ENCODE data around the gene RNASE4. TPM values are rescaled to one million over a fixed set of nuclear protein-coding genes. Genes with fewer than 3 reads are reported as not detected.
A peak's percentile ranks its signal among the peaks of the same experiment; 100 is the strongest.
"Not testable (repeated sequence)": the region's sequence is repeated elsewhere in the genome, so short reads cannot be mapped to it uniquely, and the experiment has no call there.

RNASE4 gene
- polyA plus RNA-seq, 6 donors from 2014 or later = 0.18 to 0.61 (median 0.34) TPM; not detected in 1

- DNase-seq (no peak), ATAC-seq (ENCODE audit: low read depth in 2 of 2) (no peak)
- Mint-ChIP-seq H3K4me1 (peaks cover 45 to 93% (median 85%) of the 10 kb centered on the region in 3 donors), H3K4me3 (peak overlapping the region in 1 of 8 donors; percentile 69), H3K9me3 (peaks cover 0 to 13% (median 4%) of the 10 kb centered on the region in 7 donors), H3K36me3 (peaks cover 1 to 11% of the 10 kb centered on the region in 2 donors), H3K27me3 (no peaks in the 10 kb centered on the region), H3K27ac (peak overlapping the region in 4 of 6 donors; percentile 1 to 86 (median 32))
Measured at GRCh38 chr14:20720741-20721140, 36.4 kb downstream of the RNASE4 start.

GRCh38 chr14:20722016-20722415 is 37.7 kb downstream of the RNASE4 start:
- DNase-seq (no peak), ATAC-seq (ENCODE audit: low read depth in 2 of 2) (no peak)
- H3K27me3 Mint-ChIP-seq = no peaks in the 10 kb centered on the region
- H3K9me3 Mint-ChIP-seq = peaks cover 0 to 13% (median 4%) of the 10 kb centered on the region in 7 donors
- H3K36me3 Mint-ChIP-seq = peaks cover 9 to 10% of the 10 kb centered on the region in 2 donors
- peak overlapping the region in 5 of 6 donors; percentile 39 to 81 (median 75) for H3K27ac Mint-ChIP-seq
- H3K4me3 Mint-ChIP-seq = no peak overlapping the region
- H3K4me1 Mint-ChIP-seq = peaks cover 50 to 93% (median 85%) of the 10 kb centered on the region in 3 donors

- H3K4me3 Mint-ChIP-seq = peak overlapping the region; percentile 6 to 77 (median 47)
- peak overlapping the region in 3 of 6 donors; percentile 30 to 67 (median 31) for H3K27ac Mint-ChIP-seq
- H3K9me3 Mint-ChIP-seq = peaks cover 0 to 13% (median 4%) of the 10 kb centered on the region in 7 donors
- DNase-seq (no peak), ATAC-seq (ENCODE audit: low read depth in 2 of 2) (peak; percentile 47 to 60)
- no peaks in the 10 kb centered on the region for H3K27me3 Mint-ChIP-seq
- H3K4me1 Mint-ChIP-seq = peaks cover 41 to 87% (median 81%) of the 10 kb centered on the region in 3 donors
- H3K36me3 Mint-ChIP-seq = peaks cover 9 to 10% of the 10 kb centered on the region in 2 donors
Measured at GRCh38 chr14:20723488-20723887, 39.1 kb downstream of the RNASE4 start.

DNA sequence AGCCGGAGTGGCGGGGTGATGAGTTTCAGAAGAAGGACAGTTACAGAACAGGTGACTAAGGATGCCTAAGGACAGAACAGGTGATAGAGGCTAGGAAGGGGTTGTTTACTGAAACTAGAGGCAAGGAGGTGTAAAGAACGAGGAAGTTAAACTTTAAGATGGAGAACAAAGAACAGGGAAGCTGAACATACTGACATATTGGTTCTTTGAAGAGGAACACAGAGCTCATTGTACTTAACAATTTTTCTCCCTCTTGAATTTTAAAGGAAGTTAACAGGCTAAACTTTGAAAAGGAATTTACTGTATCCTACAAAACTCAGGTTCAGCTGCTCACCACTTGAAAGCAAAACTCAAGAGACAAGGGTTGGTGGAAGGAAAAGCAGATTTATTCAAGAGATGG is 41.8 kb downstream of the RNASE4 start:
- Mint-ChIP-seq H3K9me3 (peaks cover 0 to 12% (median 0%) of the 10 kb centered on the region in 7 donors), H3K27ac (peak overlapping the region; percentile 81 to 98 (median 94)), H3K4me3 (peak overlapping the region in 7 of 8 donors; percentile 62 to 83 (median 71)), H3K4me1 (peaks cover 24 to 62% (median 57%) of the 10 kb centered on the region in 3 donors)
- peak in 1 of 2 donors; percentile 29 for ATAC-seq (ENCODE audit: low read depth in 2 of 2)
- H3K27me3 Mint-ChIP-seq, DNase-seq, H3K36me3 Mint-ChIP-seq: not testable (repeated sequence)

DNA sequence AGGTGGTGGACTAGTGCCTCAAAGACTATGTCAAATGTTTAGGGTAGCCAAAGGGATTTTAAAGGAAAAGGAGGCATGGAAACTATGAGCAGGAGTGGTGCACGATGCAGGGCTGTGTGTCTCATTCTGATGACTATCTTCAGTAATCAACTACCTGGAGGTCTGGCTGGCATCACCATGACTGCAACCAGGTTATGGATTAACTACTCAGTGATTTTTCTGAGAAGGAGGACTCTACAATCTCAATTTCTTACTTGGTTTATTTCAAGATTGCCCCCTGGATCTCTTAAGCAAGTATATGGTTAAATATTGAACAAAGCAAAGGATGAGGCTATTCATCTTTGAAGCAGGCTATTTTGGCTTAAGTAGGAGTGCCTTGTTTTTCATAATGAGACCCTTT is 42.2 kb downstream of the RNASE4 start:
- peaks cover 4 to 9% of the 10 kb centered on the region in 2 donors for H3K36me3 Mint-ChIP-seq
- H3K4me1 Mint-ChIP-seq = peaks cover 22 to 58% (median 53%) of the 10 kb centered on the region in 3 donors
- DNase-seq (no peak), ATAC-seq (ENCODE audit: low read depth in 2 of 2) (no peak)
- H3K27me3 Mint-ChIP-seq = peaks cover 0 to 4% (median 0%) of the 10 kb centered on the region in 3 donors
- peak overlapping the region in 7 of 8 donors; percentile 62 to 83 (median 71) for H3K4me3 Mint-ChIP-seq
- peak overlapping the region; percentile 81 to 98 (median 94) for H3K27ac Mint-ChIP-seq
- peaks cover 0 to 12% (median 0%) of the 10 kb centered on the region in 7 donors for H3K9me3 Mint-ChIP-seq

DNA sequence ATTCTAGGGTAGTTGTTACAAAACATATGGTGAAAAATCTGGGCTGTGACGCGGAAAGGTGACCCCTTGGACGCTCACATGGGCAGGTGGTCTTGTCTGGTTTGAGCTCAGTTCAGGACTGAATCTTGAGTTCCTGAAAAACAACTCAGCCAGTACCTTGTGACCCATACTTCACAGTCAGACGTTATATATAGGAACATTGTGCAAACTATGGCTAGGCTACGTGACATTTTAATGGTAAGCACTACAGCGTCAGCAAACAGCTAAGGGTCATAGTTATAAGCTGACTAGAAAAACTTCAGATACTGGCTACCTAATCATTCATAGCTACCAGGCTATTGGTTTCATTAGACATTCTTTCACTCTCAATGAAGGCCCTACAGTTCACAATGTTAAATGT is 46.5 kb downstream of the RNASE4 start:
- Mint-ChIP-seq H3K36me3 (peaks cover 4 to 7% of the 10 kb centered on the region in 2 donors), H3K4me1 (peaks cover 28 to 43% (median 42%) of the 10 kb centered on the region in 3 donors), H3K27me3 (peaks cover 0 to 4% (median 0%) of the 10 kb centered on the region in 3 donors), H3K27ac (no peak overlapping the region), H3K9me3 (peaks cover 0 to 8% (median 0%) of the 10 kb centered on the region in 7 donors), H3K4me3 (no peak overlapping the region)
- no peak for DNase-seq
- no peak for ATAC-seq (ENCODE audit: low read depth in 2 of 2)

- DNase-seq (no peak), ATAC-seq (ENCODE audit: low read depth in 2 of 2) (no peak)
- Mint-ChIP-seq H3K27me3 (peaks cover 0 to 4% (median 0%) of the 10 kb centered on the region in 3 donors), H3K4me1 (peaks cover 14 to 27% (median 27%) of the 10 kb centered on the region in 3 donors), H3K27ac (peak overlapping the region in 1 of 6 donors; percentile 71), H3K9me3 (peaks cover 0 to 3% (median 0%) of the 10 kb centered on the region in 7 donors), H3K36me3 (no peaks in the 10 kb centered on the region), H3K4me3 (no peak overlapping the region)
Measured at GRCh38 chr14:20732477-20732876, 48.1 kb downstream of the RNASE4 start.

GRCh38 chr14:20732979-20733635 is 48.7 kb downstream of the RNASE4 start:
- no peaks in the 10 kb centered on the region for H3K9me3 Mint-ChIP-seq
- no peak for ATAC-seq (ENCODE audit: low read depth in 2 of 2)
- peaks cover 14 to 22% (median 21%) of the 10 kb centered on the region in 3 donors for H3K4me1 Mint-ChIP-seq
- DNase-seq = no peak
- peak overlapping the region in 2 of 6 donors; percentile 33 to 71 for H3K27ac Mint-ChIP-seq
- no peak overlapping the region for H3K4me3 Mint-ChIP-seq
- H3K27me3 Mint-ChIP-seq = peaks cover 0 to 4% (median 0%) of the 10 kb centered on the region in 3 donors
- H3K36me3 Mint-ChIP-seq = no peaks in the 10 kb centered on the region

- Mint-ChIP-seq H3K4me1 (peaks cover 14 to 22% (median 21%) of the 10 kb centered on the region in 3 donors), H3K27me3 (peaks cover 0 to 6% (median 4%) of the 10 kb centered on the region in 3 donors), H3K9me3 (no peaks in the 10 kb centered on the region), H3K36me3 (no peaks in the 10 kb centered on the region), H3K27ac (no peak overlapping the region), H3K4me3 (peak overlapping the region in 2 of 8 donors; percentile 6 to 40)
- DNase-seq (no peak), ATAC-seq (ENCODE audit: low read depth in 2 of 2) (no peak)
Measured at GRCh38 chr14:20733684-20734429, 49.5 kb downstream of the RNASE4 start.

DNA sequence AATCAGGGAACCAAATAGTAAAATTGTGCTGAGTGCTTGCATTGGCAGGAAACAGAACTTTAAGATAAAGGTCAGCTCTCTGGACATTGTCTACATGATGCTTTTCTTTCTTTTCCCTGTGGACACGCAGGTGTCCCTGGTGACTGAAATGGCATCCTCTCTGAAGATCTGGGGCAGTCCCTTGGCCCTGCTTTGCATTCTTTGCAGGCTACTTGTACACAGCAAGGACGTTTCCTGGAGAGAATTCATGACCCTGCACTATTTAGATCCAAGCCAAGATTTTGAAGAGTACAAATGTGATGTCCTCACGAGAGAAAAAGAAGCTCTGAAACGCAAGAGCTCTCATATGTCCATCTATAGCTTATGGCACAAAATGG is 50.1 kb downstream of the RNASE4 start:
- H3K4me1 Mint-ChIP-seq = peaks cover 14 to 22% (median 21%) of the 10 kb centered on the region in 3 donors
- peaks cover 0 to 7% (median 4%) of the 10 kb centered on the region in 3 donors for H3K27me3 Mint-ChIP-seq
- H3K27ac Mint-ChIP-seq = peak overlapping the region in 1 of 6 donors; percentile 76
- no peaks in the 10 kb centered on the region for H3K9me3 Mint-ChIP-seq
- ATAC-seq (ENCODE audit: low read depth in 2 of 2) = peak in 1 of 2 donors; percentile 50
- H3K36me3 Mint-ChIP-seq = no peaks in the 10 kb centered on the region
- no peak for DNase-seq
- peak overlapping the region in 4 of 8 donors; percentile 6 to 43 (median 30) for H3K4me3 Mint-ChIP-seq

- H3K4me1 Mint-ChIP-seq = peaks cover 21 to 37% (median 27%) of the 10 kb centered on the region in 3 donors
- not testable (repeated sequence) for H3K9me3 Mint-ChIP-seq; H3K36me3 Mint-ChIP-seq; H3K4me3 Mint-ChIP-seq; ATAC-seq (ENCODE audit: low read depth in 2 of 2); H3K27ac Mint-ChIP-seq; DNase-seq
- peaks cover 0 to 14% (median 0%) of the 10 kb centered on the region in 3 donors for H3K27me3 Mint-ChIP-seq
Measured at GRCh38 chr14:20738292-20738691, 53.9 kb downstream of the RNASE4 start.

DNA sequence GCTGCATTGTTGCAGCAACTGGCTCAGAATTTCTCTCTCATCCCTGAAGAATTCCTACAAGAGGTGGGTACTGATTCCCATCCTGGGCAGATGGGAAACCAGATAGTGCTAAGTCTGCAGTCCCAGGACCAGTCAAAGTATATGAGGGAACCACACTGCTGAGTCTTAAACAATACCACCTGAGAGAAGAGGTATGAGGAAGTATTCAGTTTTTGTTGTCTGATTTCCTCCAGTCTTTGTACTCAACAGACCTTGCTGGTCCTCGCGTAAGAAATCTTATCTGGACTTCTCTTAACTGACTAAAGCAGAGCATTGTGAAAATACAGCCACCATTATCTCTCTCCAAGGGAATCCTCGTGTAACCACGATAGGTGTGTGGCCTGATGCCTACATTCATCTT is 57.8 kb downstream of the RNASE4 start:
- ATAC-seq (ENCODE audit: low read depth in 2 of 2) (peak; percentile 58 to 79), DNase-seq (no peak)
- H3K27ac Mint-ChIP-seq = peak overlapping the region; percentile 59 to 82 (median 74)
- H3K9me3 Mint-ChIP-seq = no peaks in the 10 kb centered on the region
- peaks cover 7 to 24% (median 20%) of the 10 kb centered on the region in 3 donors for H3K4me1 Mint-ChIP-seq
- no peaks in the 10 kb centered on the region for H3K36me3 Mint-ChIP-seq
- H3K4me3 Mint-ChIP-seq = no peak overlapping the region
- peaks cover 0 to 14% (median 0%) of the 10 kb centered on the region in 3 donors for H3K27me3 Mint-ChIP-seq

GRCh38 chr14:20743556-20743955 is 59.2 kb downstream of the RNASE4 start:
- Mint-ChIP-seq H3K4me1 (peaks cover 7 to 24% (median 20%) of the 10 kb centered on the region in 3 donors), H3K27me3 (peaks cover 0 to 11% (median 0%) of the 10 kb centered on the region in 3 donors), H3K27ac (no peak overlapping the region), H3K9me3 (no peaks in the 10 kb centered on the region), H3K4me3 (no peak overlapping the region), H3K36me3 (no peaks in the 10 kb centered on the region)
- DNase-seq (no peak), ATAC-seq (ENCODE audit: low read depth in 2 of 2) (no peak)

All from naive B cell (primary cell).